ENCODE results near the gene SNRPB. TPM values are rescaled to one million over a fixed set of nuclear protein-coding genes. Genes with fewer than 3 reads are reported as not detected.
"Not testable (repeated sequence)": the region's sequence is repeated elsewhere in the genome, so short reads cannot be mapped to it uniquely, and the experiment has no call there.

SNRPB gene
- 92.1 and 377 TPM in 2 replicates for total RNA-seq

DNA sequence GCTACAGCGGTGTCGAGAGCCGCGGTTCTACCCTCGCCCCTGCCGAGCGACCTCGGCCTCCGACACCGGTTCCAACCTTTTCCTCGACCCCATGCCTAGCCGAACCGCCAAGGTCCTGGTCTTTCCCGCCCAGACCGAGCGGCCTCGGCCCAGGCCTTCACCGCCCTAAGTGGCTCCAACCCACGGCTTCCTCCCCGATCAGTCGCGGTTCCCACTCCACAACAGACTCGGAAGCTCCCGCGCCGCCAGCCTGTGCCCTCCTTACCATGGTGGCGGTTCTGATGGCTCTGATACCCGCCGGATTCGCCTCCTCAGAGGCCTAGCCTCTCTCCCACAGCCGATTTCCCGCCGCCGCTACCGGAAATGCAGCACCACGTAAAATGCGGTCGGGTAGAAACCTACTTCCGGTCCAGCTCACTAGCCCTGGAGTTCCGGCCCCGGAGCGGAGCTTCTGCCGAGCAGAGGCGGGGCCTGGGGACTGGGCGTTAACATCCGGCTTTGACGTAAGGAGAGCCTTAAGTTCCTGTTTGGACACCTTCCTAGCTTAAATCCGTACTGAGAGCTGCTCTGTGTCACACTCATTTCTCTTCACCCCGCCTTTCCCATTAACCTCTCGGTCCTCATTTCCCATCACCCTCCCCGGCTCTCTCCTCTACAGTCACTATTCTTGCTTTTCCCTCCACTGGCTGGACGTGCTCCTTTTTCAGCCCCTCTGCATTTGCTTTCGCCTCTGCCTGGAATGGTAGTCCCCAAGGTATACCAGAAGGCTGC lies at the start of gene SNRPB:
TSS of gene SNRPB (minus strand) at position 367 of the 771 bp plus-strand sequence. CDS start at position 268, 99 bp downstream.
- DNase-seq (ENCODE audit: low read depth): peak; percentile 98

DNA sequence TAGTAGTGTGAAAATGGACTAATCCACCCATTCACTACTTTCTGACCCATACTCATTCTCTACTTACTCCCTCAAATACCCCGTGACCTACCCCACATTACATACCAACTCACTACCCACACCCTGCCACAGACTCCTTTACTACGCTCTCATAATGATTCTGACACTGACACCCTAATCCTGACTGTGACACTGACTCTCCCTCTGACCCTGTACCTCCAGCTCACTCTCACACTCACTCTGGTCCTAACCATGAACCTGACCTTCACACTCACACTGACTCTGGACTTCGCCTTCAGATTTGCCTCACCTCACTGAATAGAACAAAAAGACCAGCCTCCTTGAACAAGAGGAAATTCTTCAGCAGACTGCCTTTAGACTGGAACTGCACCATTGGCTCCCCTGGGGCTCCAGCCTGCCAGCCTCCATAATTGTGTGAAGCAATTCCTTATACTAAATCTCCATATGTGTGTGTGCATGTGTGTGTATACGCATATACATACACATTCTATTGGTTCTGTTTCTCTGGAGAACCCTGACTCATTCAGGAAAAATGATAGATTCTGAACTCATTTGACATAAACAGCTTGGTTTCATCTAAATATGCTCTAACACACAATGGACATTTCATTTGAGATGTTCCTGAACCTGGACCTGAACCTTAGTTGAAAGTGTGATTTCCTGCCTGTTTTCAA lies 48.7 kb upstream of the SNRPB start:
- no peak for DNase-seq (ENCODE audit: low read depth)

DNA sequence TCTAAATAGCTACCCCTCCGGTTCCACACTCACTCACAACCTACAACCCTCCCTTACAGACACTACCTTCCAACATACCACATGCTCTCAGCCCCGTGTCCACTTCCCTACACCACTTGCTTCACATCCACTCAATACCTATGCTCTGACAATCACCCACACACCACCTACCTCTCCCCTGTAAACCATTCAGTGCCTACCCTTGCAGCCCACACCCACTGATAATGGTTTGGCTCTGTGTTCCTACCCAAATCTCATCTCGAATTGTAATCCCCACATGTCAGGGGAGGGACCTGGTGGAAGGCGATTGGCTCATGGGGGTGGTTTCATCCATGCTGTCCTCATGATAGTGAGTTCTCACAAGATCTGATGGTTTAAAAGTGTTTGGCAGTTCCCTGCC lies 48.0 kb upstream of the SNRPB start:
- DNase-seq (ENCODE audit: low read depth): no peak

DNA sequence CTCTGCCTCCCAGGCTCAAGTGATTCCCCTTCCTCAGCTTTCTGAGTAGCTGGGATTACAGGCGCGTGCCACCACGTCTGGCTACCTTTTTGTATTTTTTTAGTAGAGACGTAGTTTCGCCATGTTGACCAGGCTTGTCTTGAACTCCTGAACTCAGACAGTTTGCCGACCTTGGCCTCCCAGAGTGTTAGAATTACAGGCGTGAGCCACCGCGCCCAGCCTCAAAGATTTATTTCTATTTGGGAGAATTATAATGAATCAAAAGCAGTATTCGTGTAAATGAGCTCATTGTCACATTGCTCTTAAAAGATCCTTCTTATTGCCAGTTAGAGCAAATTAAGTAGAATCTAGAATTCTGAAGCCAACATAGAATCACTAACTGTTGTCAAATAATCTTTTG lies 47.5 kb upstream of the SNRPB start:
- DNase-seq (ENCODE audit: low read depth): no peak

DNA sequence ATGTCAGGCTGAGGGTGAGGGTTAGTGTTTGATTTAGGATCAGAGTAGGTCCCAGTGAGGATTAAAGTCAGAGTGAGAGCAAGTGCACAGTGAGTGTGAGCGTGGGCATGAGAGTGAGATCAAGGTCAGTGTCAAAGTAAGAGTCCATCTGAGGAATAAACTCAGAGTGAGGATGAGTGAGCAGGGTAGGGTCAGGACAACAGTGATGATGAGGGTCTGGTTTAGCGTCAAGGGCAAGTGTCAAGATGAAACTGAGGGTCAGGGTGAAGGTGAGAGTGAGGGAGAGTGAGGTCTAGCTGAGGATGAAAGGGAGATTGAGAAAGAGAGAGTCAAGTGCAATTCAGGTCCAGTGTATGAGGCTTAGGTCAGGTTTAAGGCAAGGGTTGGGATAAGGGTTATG lies 45.8 kb upstream of the SNRPB start:
- no peak for DNase-seq (ENCODE audit: low read depth)

DNA sequence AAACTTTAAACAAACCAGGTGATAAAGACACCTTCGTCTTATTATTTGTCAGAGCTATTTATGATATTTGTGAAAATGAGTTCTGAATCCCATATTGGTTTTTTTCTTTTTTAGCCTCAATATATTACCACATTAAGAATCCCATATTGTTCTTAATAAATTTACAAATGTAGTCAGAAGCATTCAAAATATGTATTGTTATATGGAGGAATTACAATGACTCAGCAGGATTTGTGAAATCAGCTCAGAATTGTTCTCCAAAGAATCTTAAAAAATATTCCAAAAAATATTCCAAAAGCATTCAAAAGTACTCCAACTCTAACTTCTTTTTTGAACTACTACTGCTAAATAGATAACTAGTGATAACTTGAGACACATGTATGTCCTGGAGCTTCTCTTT lies 44.6 kb upstream of the SNRPB start:
- no peak for DNase-seq (ENCODE audit: low read depth)

DNA sequence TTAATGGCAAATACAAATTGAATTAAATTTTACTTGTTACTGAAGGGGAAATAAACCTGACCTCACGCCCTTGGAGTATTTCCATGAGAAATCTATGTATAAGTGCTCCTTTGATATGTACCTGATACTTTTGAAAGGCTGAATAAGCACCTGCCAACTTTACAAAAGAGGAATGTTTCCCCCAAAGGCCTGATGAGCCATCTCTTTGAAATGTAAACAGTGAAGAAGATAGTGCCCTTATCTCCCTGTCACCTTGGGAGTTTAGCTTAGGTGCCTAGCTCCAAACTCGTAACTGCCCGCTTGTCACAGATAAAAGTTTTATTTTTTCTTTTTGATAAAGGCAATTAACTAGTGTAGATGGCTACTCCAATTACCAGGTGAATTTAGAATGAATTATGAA lies 39.2 kb upstream of the SNRPB start:
- DNase-seq (ENCODE audit: low read depth): no peak

DNA sequence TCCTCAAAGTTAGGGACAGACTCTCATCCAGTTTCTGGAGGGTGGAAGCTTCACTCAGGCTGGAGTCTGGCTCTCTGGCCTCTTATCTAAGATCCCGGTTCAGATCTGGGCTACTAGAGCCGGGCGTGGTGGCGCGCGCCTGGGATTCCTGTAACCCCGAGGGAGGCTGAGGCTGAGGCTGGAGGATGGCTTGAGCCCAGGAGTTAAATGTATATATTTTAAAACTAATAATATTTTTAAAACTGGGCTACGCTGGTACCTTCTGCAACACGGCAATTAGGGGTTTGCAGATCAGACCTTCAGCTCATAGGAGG lies 38.8 kb upstream of the SNRPB start:
- no peak for DNase-seq (ENCODE audit: low read depth)

DNA sequence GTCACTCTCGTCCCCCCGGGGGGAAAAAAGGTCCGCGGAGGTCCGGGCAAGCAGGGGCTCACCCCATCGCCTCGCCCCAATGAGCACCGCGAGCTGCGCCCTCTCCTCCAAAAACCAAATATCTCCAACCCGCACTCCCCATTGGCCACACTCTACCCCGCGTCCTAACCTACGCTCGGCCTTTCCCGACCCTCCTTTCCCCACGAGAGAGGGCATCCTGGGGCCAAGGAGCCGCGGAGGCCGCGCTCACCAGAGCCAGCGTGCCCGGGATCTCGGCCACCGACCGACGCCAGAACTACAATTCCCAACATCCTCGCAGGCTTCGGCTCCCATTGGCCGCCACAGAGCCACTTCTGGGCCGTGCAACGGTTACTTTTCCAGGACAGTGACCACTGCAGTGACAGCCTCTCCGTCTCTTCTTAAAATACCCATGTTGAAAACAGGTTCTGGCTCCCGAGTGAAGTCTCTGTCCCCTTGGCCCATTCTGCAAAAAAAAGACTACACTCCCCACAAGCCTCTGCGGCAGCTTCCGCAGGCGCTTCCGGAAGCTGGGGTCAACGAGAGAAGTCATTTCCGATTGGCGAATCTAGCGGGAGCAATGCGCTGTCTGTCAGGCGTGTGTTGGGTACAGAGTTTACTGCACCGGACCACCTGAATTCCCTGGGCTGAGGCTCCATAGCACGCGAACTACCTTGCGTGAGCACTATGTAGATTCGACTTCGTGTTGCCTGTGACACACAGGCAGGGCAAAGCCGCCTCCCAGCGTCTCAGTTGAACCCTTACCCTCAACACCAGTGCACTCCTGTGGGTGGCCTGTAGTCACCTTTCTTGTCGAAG lies 38.3 kb upstream of the SNRPB start, which contains the start of gene ZNF343:
TSS of gene ZNF343 (minus strand) at position 285 of the 837 bp plus-strand sequence. CDS start 15,020 bp downstream, outside the sequence.
- DNase-seq (ENCODE audit: low read depth): peak; percentile 78

DNA sequence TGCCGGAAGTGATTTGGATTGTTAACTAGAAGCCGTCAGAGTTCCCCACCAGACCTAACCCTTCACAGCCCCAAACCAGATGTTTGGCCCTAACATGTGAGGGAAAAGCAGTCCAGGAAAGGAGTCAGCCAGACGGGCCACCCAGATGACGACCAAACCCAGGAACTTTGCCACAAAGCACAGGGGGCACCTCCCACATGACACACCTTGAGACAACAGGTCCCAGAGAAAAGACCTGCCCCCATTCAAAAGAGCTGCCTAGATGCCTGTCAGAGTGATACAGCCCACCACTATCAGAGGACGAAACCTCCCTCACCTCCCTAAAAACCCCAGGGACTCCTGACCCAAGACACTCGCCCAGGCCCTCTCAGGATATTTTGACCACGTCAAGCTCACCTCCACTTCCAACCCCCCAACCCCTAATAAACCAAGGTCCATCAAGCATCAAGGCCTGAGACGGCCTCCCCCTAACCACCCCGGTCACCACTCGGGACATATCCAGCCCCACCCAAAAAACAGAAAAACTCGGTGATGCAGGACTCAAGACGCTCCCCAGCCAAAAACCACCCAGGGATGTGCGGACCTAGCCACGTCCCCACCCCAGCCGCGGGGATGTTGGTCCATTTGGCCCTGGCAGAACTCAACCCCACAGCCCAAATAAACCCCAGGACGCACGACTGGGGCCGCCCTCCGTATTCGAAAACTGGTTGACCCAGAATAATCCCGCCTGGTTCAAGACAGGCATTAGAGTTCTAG lies 37.5 kb upstream of the SNRPB start:
- DNase-seq (ENCODE audit: low read depth): no peak

DNA sequence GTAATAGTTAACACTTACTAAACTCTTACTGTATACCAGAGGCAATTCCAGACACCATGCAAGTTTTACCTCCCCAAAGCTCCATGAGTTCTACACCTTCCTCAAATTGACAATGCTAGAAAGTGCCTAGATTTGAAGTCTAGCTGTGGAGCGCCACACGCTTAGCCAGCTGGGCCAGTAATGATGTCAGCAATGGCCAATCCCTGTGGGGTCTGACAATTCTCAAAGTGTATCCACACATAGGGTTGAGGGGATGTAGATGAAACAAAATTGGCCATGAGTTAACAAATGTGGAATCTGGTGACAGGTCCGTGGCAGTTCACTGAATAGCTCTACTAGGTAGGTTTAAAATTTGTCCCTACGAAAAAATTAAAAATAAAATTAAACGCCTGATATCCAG lies 36.9 kb upstream of the SNRPB start:
- DNase-seq (ENCODE audit: low read depth): no peak

DNA sequence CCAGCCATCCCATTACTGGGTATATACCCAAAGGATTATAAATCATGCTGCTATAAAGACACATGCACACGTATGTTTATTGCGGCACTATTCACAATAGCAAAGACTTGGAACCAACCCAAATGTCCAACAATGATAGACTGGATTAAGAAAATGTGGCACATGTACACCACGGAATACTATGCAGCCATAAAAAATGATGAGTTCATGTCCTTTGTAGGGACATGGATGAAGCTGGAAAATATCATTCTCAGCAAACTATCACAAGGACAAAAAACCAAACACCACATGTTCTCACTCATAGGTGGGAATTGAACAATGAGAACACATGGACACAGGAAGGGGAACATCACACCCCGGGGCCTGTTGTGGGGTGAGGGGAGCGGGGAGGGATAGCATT lies 35.8 kb upstream of the SNRPB start:
- DNase-seq (ENCODE audit: low read depth): not testable (repeated sequence)

DNA sequence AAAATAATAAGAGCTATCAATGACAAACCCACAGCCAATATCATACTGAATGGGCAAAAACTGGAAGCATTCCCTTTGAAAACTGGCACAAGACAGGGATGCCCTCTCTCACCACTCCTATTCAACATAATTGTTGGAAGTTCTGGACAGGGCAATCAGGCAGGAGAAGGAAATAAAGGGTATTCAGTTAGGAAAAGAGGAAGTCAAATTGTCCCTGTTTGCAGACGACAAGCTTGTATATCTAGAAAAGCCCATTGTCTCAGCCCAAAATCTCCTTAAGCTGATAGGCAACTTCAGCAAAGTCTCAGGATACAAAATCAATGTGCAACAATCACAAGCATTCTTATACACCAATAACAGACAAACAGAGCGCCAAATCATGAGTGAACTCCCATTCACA lies 34.2 kb upstream of the SNRPB start:
- DNase-seq (ENCODE audit: low read depth): not testable (repeated sequence)

DNA sequence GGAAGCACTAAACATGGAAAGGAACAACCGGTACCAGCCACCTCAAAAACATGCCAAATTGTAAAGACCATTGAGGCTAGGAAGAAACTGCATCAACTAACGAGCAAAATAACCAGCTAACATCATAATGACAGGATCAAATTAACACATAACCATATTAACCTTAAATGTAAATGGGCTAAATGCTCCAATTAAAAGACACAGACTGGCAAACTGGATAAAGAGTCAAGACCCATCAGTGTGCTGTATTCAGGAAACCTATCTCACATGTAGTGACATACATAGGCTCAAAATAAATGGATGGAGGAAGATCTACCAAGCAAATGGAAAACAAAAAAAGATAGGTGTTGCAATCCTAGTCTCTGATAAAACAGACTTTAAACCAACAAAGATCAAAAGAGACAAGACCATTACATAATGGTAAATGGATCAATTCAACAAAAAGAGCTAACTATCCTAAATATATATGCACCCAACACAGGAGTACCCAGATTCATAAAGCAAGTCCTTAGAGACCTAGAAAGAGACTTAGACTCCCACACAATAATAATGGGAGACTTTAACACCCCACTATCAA lies 32.3 kb upstream of the SNRPB start:
- not testable (repeated sequence) for DNase-seq (ENCODE audit: low read depth)

DNA sequence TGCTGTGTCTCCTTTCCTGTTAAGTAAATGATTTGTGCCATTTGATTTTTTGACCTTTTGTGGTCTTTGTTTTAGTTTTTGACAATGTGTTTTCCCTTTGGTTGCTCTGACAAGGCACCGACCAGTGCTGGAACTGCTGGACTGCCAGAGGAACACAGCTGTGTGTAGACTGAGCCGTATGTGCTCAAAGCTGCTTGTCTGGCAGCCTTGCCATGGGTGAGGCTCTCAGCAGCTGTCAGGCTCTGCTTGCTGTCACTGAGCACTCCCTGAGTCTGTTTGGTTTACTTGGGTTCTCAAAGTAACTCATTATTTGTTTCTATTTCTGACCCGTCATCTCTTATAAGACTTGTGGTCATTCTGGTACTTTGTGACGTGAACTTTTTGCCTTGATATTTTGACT lies 15.1 kb upstream of the SNRPB start:
- DNase-seq (ENCODE audit: low read depth): no peak

DNA sequence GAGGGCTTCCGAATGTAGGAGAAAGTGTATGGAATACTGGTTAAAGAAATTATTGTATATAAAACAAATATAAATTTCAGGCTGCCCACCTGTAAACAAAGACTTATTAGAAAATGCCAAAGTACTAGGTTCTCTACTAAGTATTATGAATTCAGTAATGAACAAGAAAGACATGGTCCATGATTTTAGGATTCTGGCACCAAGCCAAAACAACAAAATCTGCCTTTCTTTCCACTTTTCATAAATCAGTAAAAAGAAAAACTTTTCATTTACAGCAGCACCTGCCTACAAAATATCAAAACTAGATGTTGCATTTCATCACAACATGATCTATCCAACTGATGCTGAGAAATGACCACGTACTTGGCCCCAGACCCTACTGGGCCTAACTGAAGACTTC lies 14.5 kb upstream of the SNRPB start:
- no peak for DNase-seq (ENCODE audit: low read depth)

DNA sequence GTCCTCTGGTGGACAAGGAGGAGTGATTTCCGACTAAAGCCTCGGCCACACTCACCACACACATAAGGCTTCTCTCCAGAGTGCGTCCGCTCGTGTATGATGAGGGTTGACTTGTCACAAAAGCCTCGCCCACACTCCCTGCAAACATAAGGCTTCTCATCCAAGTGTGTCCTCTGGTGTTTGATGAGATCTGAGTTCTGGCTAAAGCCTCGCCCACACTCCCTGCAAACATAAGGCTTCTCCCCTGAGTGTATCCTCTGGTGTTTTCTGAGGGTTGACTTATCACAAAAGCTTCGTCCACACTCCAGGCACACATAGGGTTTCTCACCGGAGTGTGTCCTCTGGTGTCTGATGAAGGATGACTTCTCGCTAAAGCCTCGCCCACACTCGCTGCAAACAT lies 12.9 kb upstream of the SNRPB start:
- no peak for DNase-seq (ENCODE audit: low read depth)

DNA sequence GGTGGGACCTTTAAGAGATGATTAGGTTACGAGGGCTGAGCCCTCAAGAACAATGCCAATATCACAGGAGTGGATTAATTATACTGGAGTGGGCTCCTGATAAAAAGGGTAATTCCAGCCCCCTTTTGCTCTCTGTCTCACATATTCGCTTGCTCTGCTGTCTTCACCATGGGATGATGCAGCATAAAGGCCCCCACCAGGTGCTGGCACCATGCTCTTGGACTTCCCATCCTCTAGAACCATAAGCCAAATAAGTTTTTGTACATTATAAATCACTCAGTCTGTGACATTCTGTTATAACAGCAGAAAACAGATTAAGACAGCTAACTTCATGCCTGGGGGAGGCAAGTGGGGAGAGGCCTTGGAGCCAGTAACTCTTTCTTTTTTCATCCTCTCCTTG lies 9.8 kb upstream of the SNRPB start:
- DNase-seq (ENCODE audit: low read depth): no peak

DNA sequence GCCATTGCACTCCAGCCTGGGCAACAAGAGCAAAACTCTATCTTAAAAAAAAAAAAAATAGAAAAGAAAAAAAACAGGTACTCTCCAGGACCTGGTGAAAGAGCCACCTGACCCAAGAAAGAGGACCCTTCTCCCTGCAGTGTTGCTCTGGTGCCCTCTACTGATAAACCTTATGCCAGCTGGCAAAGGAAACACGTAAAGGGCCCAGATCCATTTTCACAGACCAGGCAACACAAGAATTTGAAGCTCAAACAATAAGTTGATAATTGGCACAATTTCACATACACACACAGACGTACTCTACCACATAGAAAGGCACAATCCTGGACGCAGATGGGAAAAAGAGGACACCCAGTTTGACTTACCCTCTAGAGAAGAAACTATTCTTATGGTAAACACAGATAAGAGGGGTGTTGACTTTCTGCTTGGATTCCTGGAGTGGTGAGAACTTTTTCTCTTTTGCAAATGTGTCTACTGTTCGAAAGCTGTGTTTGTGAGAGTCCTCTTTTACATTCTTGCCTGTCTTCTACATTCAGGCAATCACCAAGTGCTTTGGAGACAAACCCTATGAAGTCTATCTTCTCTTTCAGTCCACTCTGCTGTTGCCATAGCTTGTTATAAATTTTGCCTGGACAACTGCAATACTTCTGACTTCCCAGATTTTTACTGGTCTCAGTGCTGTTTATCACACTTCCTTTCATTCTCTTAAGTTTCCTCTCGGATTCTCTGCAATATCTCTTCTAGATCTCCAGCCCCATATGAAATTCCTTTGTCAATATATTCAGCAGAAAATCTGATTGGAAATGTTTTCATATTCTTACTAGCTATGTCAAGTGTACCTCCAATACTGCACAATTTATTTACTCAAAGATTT lies 6.4 kb upstream of the SNRPB start:
- DNase-seq (ENCODE audit: low read depth): no peak
